Osteoblast (primary cell): Measurements from ENCODE around the gene CDC14B. TPM values are rescaled to one million over a fixed set of nuclear protein-coding genes. Genes with fewer than 3 reads are reported as not detected.

Source experiments
- DNase-seq: peaks from one replicate; pipeline ENCODE4 v3.0.0; 2011; ENCODE audit warnings: low spot score, mixed read lengths; ENCODE audit not compliant: insufficient read length; ENCODE audit errors: missing footprints
- H2AFZ ChIP-seq: 2 replicates; pipeline ENCODE4 v1.6.0; 2011; ENCODE audit warnings: mild to moderate bottlenecking, low read length
- H3K27ac ChIP-seq: 2 replicates; pipeline ENCODE4 v1.5.1; 2011; ENCODE audit warnings: mild to moderate bottlenecking, low read depth, low read length, moderate library complexity
- H3K27me3 ChIP-seq: 2 replicates; pipeline ENCODE4 v1.6.0; 2012; ENCODE audit warnings: mild to moderate bottlenecking, control low read depth, inconsistent platforms, low read length, moderate library complexity; ENCODE audit not compliant: insufficient read depth
- H3K36me3 ChIP-seq: 2 replicates; pipeline ENCODE4 v1.5.1; 2011; ENCODE audit warnings: mild to moderate bottlenecking, low read length, control low read depth, moderate library complexity; ENCODE audit not compliant: insufficient read depth
- H3K4me1 ChIP-seq: 2 replicates; pipeline ENCODE4 v1.5.1; 2011; ENCODE audit warnings: mild to moderate bottlenecking, low read length, control low read depth, moderate library complexity; ENCODE audit not compliant: insufficient read depth
- H3K4me2 ChIP-seq: 2 replicates; pipeline ENCODE4 v1.6.0; 2011; ENCODE audit warnings: mild to moderate bottlenecking, low read length; ENCODE audit not compliant: insufficient read depth
- H3K4me3 ChIP-seq: fragments of 200-600 bp; sonication (generic); 3 replicates; pipeline ENCODE4 v1.5.1; 2012; ENCODE audit warnings: mild to moderate bottlenecking, low read length, inconsistent platforms; ENCODE audit not compliant: insufficient read depth
- H3K79me2 ChIP-seq: 2 replicates; pipeline ENCODE4 v1.6.0; 2012; ENCODE audit warnings: mild to moderate bottlenecking, low read length, control low read depth, inconsistent platforms; ENCODE audit not compliant: insufficient read depth
- H3K9me3 ChIP-seq: 2 replicates; pipeline ENCODE4 v1.5.1; 2011; ENCODE audit warnings: low read depth, low read length, control low read depth
- H4K20me1 ChIP-seq: 2 replicates; pipeline ENCODE4 v1.6.0; 2012; ENCODE audit warnings: mild to moderate bottlenecking, low read length, control low read depth; ENCODE audit not compliant: insufficient read depth
- CTCF ChIP-seq: IDR thresholded peaks from 2 replicates; pipeline ENCODE4 v1.5.1; 2011; ENCODE audit warnings: mild to moderate bottlenecking, low read depth, low read length, moderate library complexity; ENCODE audit errors: extremely low read depth
- total RNA-seq: library from RNA; depleted of rRNA; stranded (reverse); fragments of >200 nt; gene quantifications from 2 replicates; pipeline ENCODE4 v1.2.3, GENCODE V29; 2012

Gene CDC14B
- total RNA-seq, 1 donor: 43.4 TPM

GRCh38 chr9:96665789-96666188 is 46.1 kb upstream of the CDC14B start:
- Histone ChIP-seq H3K79me2 (no peaks in the 10 kb centered on the region), H3K27ac (no peak overlapping the region), H3K9me3 (no peaks in the 10 kb centered on the region), H2AFZ (no peak overlapping the region), H3K4me2 (no peak overlapping the region), H3K4me1 (no peaks in the 10 kb centered on the region), H3K36me3 (no peaks in the 10 kb centered on the region), H3K4me3 (no peak overlapping the region), H4K20me1 (no peaks in the 10 kb centered on the region), H3K27me3 (no peaks in the 10 kb centered on the region)
- no peak for DNase-seq
- no peak for TF ChIP-seq CTCF

GRCh38 chr9:96663506-96664120 is 44.0 kb upstream of the CDC14B start:
- Histone ChIP-seq H3K4me3 (no peak overlapping the region), H4K20me1 (no peaks in the 10 kb centered on the region), H3K4me2 (no peak overlapping the region), H3K9me3 (no peaks in the 10 kb centered on the region), H3K4me1 (no peaks in the 10 kb centered on the region), H2AFZ (no peak overlapping the region), H3K79me2 (no peaks in the 10 kb centered on the region), H3K36me3 (no peaks in the 10 kb centered on the region), H3K27me3 (no peaks in the 10 kb centered on the region), H3K27ac (no peak overlapping the region)
- no peak for DNase-seq
- TF ChIP-seq CTCF: no peak

DNA sequence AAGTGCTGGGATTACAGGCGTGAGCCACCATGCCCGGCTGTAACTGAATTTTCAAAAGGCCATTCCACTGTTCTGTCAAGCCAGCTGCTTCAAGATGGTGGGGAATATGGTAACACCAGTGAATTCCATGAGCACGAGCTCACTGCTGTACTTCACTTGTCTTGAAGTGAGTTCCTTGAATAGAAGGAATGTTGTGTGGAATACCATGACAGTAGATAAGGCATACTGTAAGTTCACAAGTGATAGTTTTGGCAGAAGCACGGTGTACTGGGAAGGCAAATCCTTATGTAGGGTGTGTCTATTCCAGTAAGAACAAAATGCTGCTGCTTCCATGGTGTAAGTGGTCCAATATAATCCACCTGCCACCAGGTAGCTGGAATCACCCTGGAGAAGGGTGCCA is 42.1 kb upstream of the CDC14B start:
- H2AFZ ChIP-seq: no peak overlapping the region
- no peaks in the 10 kb centered on the region for H3K4me1 ChIP-seq
- H3K27me3 ChIP-seq: no peaks in the 10 kb centered on the region
- no peaks in the 10 kb centered on the region for H3K36me3 ChIP-seq
- no peak overlapping the region for H3K4me3 ChIP-seq
- TF ChIP-seq CTCF: no peak
- H3K79me2 ChIP-seq: no peaks in the 10 kb centered on the region
- no peaks in the 10 kb centered on the region for H3K9me3 ChIP-seq
- peak; percentile 26 for DNase-seq
- no peak overlapping the region for H3K4me2 ChIP-seq
- no peaks in the 10 kb centered on the region for H4K20me1 ChIP-seq
- no peak overlapping the region for H3K27ac ChIP-seq

DNA sequence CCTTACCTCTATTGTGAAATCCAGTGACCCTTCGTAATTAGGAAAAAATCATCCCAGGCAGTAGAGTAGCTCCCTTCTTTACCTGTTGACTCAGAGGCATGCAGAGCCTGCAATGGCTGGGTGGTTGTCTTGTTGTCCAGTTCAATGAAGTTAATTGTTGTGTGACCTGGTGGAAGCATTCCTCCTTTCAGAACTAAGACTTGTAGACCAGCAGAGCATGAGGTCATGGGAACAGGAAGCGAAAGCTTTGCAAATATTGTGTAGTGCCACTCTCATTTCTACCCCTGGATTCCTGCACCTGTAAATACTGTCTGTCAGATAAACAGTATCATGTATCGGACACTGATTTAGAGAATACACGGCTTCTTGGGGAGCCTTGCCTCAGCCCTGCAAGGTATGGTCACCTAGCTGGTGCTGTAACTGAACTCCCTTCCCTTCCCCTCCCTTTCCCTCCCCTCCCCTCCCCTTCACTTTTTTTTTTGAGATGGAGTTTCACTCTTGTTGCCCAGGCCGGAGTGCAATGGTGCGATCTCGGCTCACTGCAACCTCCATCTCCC is 41.1 kb upstream of the CDC14B start:
- no peaks in the 10 kb centered on the region for H3K79me2 ChIP-seq
- no peak overlapping the region for H2AFZ ChIP-seq
- H3K4me2 ChIP-seq: no peak overlapping the region
- H3K9me3 ChIP-seq: no peaks in the 10 kb centered on the region
- no peak for TF ChIP-seq CTCF
- no peaks in the 10 kb centered on the region for H4K20me1 ChIP-seq
- H3K27me3 ChIP-seq: no peaks in the 10 kb centered on the region
- H3K27ac ChIP-seq: no peak overlapping the region
- no peaks in the 10 kb centered on the region for H3K4me1 ChIP-seq
- H3K4me3 ChIP-seq: no peak overlapping the region
- no peaks in the 10 kb centered on the region for H3K36me3 ChIP-seq
- no peak for DNase-seq
